ENCODE results near the gene ALG9. TPM values are rescaled to one million over a fixed set of nuclear protein-coding genes. Genes with fewer than 3 reads are reported as not detected.
A peak's percentile ranks its signal among the peaks of the same experiment; 100 is the strongest.

Gene ALG9
- 10 to 100 TPM; 25.9 to 60.3 TPM for total RNA-seq

- Histone ChIP-seq H3K9me3 (no peaks in the 10 kb centered on the region), H3K27ac (peak within 1 kb of the TSS; percentile 84 to 92 (median 88)), H3K27me3 (no peaks in the 10 kb centered on the region), H3K36me3 (replicated peaks in 1 of 2; ENCODE audit: insufficient read depth in 1 of 2, low read depth in 2 of 2) (peaks cover 0 to 2% of the 10 kb centered on the region in 2 donors), H3K4me3 (peak within 1 kb of the TSS; percentile 67 to 86), H3K4me1 (peaks cover 17% of the 10 kb centered on the region)
- WGBS, 2 donors, result 0 to 2% methylated on average over 18 to 48 of the region's 51 CpGs
- TF ChIP-seq CTCF (IDR thresholded peaks at IDR 0.05) (peak in 3 of 7 experiments; percentile 34 to 46 (median 46)), POLR2A (IDR thresholded peaks at IDR 0.05) (peak; percentile 38 to 73 (median 64))
- ATAC-seq (peak; percentile 88), DNase-seq (peak; percentile 80 to 88 (median 81))
- intact Hi-C loops (cut with DNase I), result no loop called here
These were observed at the start of gene ALG9 for GRCh38 chr11:111870886-111871692. TSS of gene ALG9 (minus strand) at chr11:111871581. CDS start at chr11:111871482, 99 bp downstream.

- Histone ChIP-seq H3K36me3 (replicated peaks in 1 of 2; ENCODE audit: insufficient read depth in 1 of 2, low read depth in 2 of 2) (no peaks in the 10 kb centered on the region), H3K27ac (no peak overlapping the region), H3K4me3 (no peak overlapping the region), H3K4me1 (peaks cover 68% of the 10 kb centered on the region), H3K9me3 (no peaks in the 10 kb centered on the region), H3K27me3 (no peaks in the 10 kb centered on the region)
- 69 to 97% methylated on average over 2 of the region's 2 CpGs for WGBS, 2 donors
- intact Hi-C loops (cut with DNase I), result no loop called here
- DNase-seq (no peak), ATAC-seq (no peak)
- TF ChIP-seq POLR2A (IDR thresholded peaks at IDR 0.05) (no peak), CTCF (IDR thresholded peaks at IDR 0.05) (no peak)
These were observed 49.5 kb upstream of the ALG9 start for GRCh38 chr11:111920908-111921307.

- Histone ChIP-seq H3K4me3 (peak within 1 kb of the TSS in 1 of 2 donors; percentile 11), H3K36me3 (replicated peaks in 1 of 2; ENCODE audit: insufficient read depth in 1 of 2, low read depth in 2 of 2) (no peaks in the 10 kb centered on the region), H3K9me3 (no peaks in the 10 kb centered on the region), H3K27me3 (no peaks in the 10 kb centered on the region), H3K4me1 (peaks cover 52% of the 10 kb centered on the region), H3K27ac (peak within 1 kb of the TSS; percentile 78 to 94 (median 88))
- intact Hi-C loops (cut with DNase I), result no loop called here
- WGBS, 2 donors, result 13 to 24% methylated on average over 16 to 19 of the region's 19 CpGs
- ATAC-seq (peak; percentile 93), DNase-seq (peak; percentile 92 to 96 (median 95))
- TF ChIP-seq POLR2A (IDR thresholded peaks at IDR 0.05) (peak in 2 of 3 donors; percentile 84 to 88), CTCF (IDR thresholded peaks at IDR 0.05) (peak in 4 of 7 experiments; percentile 21 to 44 (median 26))
These were observed 47.2 kb upstream of the ALG9 start, which contains the start of gene C11orf52 for GRCh38 chr11:111918390-111919256. TSS of gene C11orf52 (plus strand) at chr11:111918913. CDS start at chr11:111918973, 60 bp downstream.

- intact Hi-C loops (cut with DNase I), result no loop called here
- no peaks in the 10 kb centered on the region for H3K27me3 ChIP-seq
- peak overlapping the region; percentile 78 to 94 (median 88) for H3K27ac ChIP-seq
- TF ChIP-seq POLR2A (IDR thresholded peaks at IDR 0.05) (no peak), CTCF (IDR thresholded peaks at IDR 0.05) (no peak)
- no peak overlapping the region for H3K4me3 ChIP-seq
- no peak for DNase-seq
- H3K36me3 ChIP-seq (replicated peaks in 1 of 2; ENCODE audit: insufficient read depth in 1 of 2, low read depth in 2 of 2), result no peaks in the 10 kb centered on the region
- ATAC-seq, result no peak
- WGBS, 2 donors, result 77 to 88% methylated on average over 3 of the region's 3 CpGs
- peaks cover 50% of the 10 kb centered on the region for H3K4me1 ChIP-seq
- no peaks in the 10 kb centered on the region for H3K9me3 ChIP-seq
These were observed 46.4 kb upstream of the ALG9 start for GRCh38 chr11:111917788-111918187.

Measured in body of pancreas (tissue), 4 donors.